SIG-M5 treated with dmso at 0.1 percent for 504 hours (cell line): Measurements from ENCODE around the gene FFAR1.

Source experiments
- DNase-seq: peaks from one replicate; lab custom pipeline; 2025; ENCODE audit not compliant: unreplicated experiment; lab: John Stamatoyannopoulos, UW

The FFAR1 gene

GRCh38 chr19:35314858-35315470, 32.7 kb upstream of the FFAR1 start:
- no peak for DNase-seq

GRCh38 chr19:35315883-35316282, 31.8 kb upstream of the FFAR1 start:
- no peak for DNase-seq

- DNase-seq: no peak
Observed at GRCh38 chr19:35316560-35316959, 31.1 kb upstream of the FFAR1 start.

GRCh38 chr19:35317464-35318043, 30.1 kb upstream of the FFAR1 start:
- no peak for DNase-seq

- no peak for DNase-seq
Observed at GRCh38 chr19:35318679-35319448, 28.8 kb upstream of the FFAR1 start.

GRCh38 chr19:35320065-35320713, 27.5 kb upstream of the FFAR1 start:
- DNase-seq: peak; percentile 48

- DNase-seq: no peak
Observed at GRCh38 chr19:35321291-35321690, 26.4 kb upstream of the FFAR1 start.

- DNase-seq: no peak
Observed at GRCh38 chr19:35322014-35322413, 25.7 kb upstream of the FFAR1 start.

- peak; percentile 14 for DNase-seq
Observed at GRCh38 chr19:35327642-35328041, 20.1 kb upstream of the FFAR1 start.

GRCh38 chr19:35328851-35329285, 18.8 kb upstream of the FFAR1 start, which contains the start of gene CD22:
CD22 (plus strand) TSS chr19:35329187; CDS start chr19:35332041, 2,854 bp downstream.
- peak; percentile 25 for DNase-seq

- DNase-seq: no peak
Observed at GRCh38 chr19:35329323-35329722, 18.4 kb upstream of the FFAR1 start.

GRCh38 chr19:35330475-35330874, 17.2 kb upstream of the FFAR1 start:
- no peak for DNase-seq

- no peak for DNase-seq
Observed at GRCh38 chr19:35331551-35332214, 16.0 kb upstream of the FFAR1 start.

GRCh38 chr19:35332817-35333216, 14.9 kb upstream of the FFAR1 start:
- DNase-seq: no peak

- no peak for DNase-seq
Observed at GRCh38 chr19:35334144-35334753, 13.5 kb upstream of the FFAR1 start.

- no peak for DNase-seq
Observed at GRCh38 chr19:35336166-35336955, 11.3 kb upstream of the FFAR1 start.

- no peak for DNase-seq
Observed at GRCh38 chr19:35337097-35337983, 10.4 kb upstream of the FFAR1 start.

- no peak for DNase-seq
Observed at GRCh38 chr19:35337984-35338296, 9.8 kb upstream of the FFAR1 start.

- DNase-seq: no peak
Observed at GRCh38 chr19:35340431-35340830, 7.3 kb upstream of the FFAR1 start.
